Liver (tissue), 9 donors: ENCODE data around the gene PHF20. TPM values are rescaled to one million over a fixed set of nuclear protein-coding genes. Genes with fewer than 3 reads are reported as not detected.

Experiments used
- DNase-seq: peaks from one replicate; pipeline ENCODE4 v3.0.0-alpha.2; 2017; ENCODE audit warnings: low spot score
- H3K27ac ChIP-seq, 2 donors: one replicate each; pipeline ENCODE4 v1.7.0; 2013; ENCODE audit warnings: inconsistent platforms in 2 of 2, low read length in 2 of 2, control low read depth in 1 of 2, low read depth in 1 of 2, mild to moderate bottlenecking in 1 of 2
- H3K27me3 ChIP-seq, 4 donors: one replicate each; pipeline versions ENCODE4 v1.6.1 to v1.7.0; 2013; ENCODE audit warnings: low read length in 3 of 4, inconsistent platforms in 1 of 4, mild to moderate bottlenecking in 1 of 4, moderate library complexity in 1 of 4; ENCODE audit not compliant: control insufficient read depth in 4 of 4, insufficient read depth in 4 of 4
- H3K36me3 ChIP-seq, 4 donors: one replicate each; pipeline versions ENCODE4 v1.6.1 to v1.7.0; 2013; ENCODE audit warnings: low read length in 3 of 4, mild to moderate bottlenecking in 3 of 4, low read depth in 1 of 4, moderate library complexity in 1 of 4; ENCODE audit not compliant: control insufficient read depth in 4 of 4, insufficient read depth in 3 of 4
- H3K4me1 ChIP-seq, 4 donors: one replicate each; pipeline versions ENCODE4 v1.6.1 to v1.7.0; 2013; ENCODE audit warnings: low read length in 3 of 4, mild to moderate bottlenecking in 3 of 4, moderate library complexity in 1 of 4; ENCODE audit not compliant: control insufficient read depth in 4 of 4, insufficient read depth in 4 of 4
- H3K4me3 ChIP-seq, 3 donors: one replicate each; pipeline versions ENCODE4 v1.6.1 to v1.7.0; 2013; ENCODE audit warnings: low read length in 3 of 3, control low read depth in 1 of 3, low read depth in 1 of 3, mild to moderate bottlenecking in 1 of 3
- H3K9ac ChIP-seq, 2 donors: one replicate each; pipeline ENCODE4 v1.7.0; 2013; ENCODE audit warnings: low read length in 2 of 2, mild to moderate bottlenecking in 2 of 2, moderate library complexity in 2 of 2, control low read depth in 1 of 2, low read depth in 1 of 2
- H3K9me3 ChIP-seq, 4 donors: one replicate each; pipeline versions ENCODE4 v1.6.1 to v1.7.0; 2013; ENCODE audit warnings: low read length in 3 of 4; ENCODE audit not compliant: control insufficient read depth in 4 of 4
- CTCF ChIP-seq: fragments of 150-350 bp; IDR thresholded peaks from 2 replicates; pipeline ENCODE4 v1.5.1; 2017; ENCODE audit warnings: improper control_type of control experiment, low read depth, low read length; ENCODE audit not compliant: missing input control
- EGR1 ChIP-seq, 2 donors: IDR thresholded peaks; 2 replicates each; pipeline ENCODE4 v1.6.1; 2016 to 2018; ENCODE audit warnings: antibody characterized with exemption in 2 of 2, low read depth in 2 of 2
- FOXA1 ChIP-seq: IDR thresholded peaks from 2 replicates; pipeline ENCODE4 v1.6.1; 2016; ENCODE audit warnings: antibody characterized with exemption
- FOXA2 ChIP-seq: IDR thresholded peaks from 2 replicates; pipeline ENCODE4 v1.6.1; 2016; ENCODE audit warnings: antibody characterized with exemption
- GABPA ChIP-seq, 2 donors: IDR thresholded peaks in 1 of 2; conservative IDR thresholded peaks in 1 of 2; 2 replicates each; pipeline ENCODE4 v1.6.1; 2016; ENCODE audit warnings: antibody characterized with exemption in 2 of 2, mild to moderate bottlenecking in 1 of 2, moderate library complexity in 1 of 2
- HNF4A ChIP-seq, 2 donors: conservative IDR thresholded peaks; 2 replicates each; pipeline ENCODE4 v1.6.1; 2016; ENCODE audit warnings: antibody characterized with exemption in 2 of 2, mild to moderate bottlenecking in 2 of 2
- HNF4G ChIP-seq: IDR thresholded peaks from 2 replicates; pipeline ENCODE4 v1.6.1; 2016; ENCODE audit warnings: antibody characterized with exemption
- JUND ChIP-seq, 2 donors: IDR thresholded peaks; 2 replicates each; pipeline ENCODE4 v1.6.1; 2016; ENCODE audit warnings: antibody characterized with exemption in 2 of 2
- NR2F2 ChIP-seq: IDR thresholded peaks from 2 replicates; pipeline ENCODE4 v1.6.1; 2016; ENCODE audit warnings: antibody characterized with exemption
- RAD21 ChIP-seq, 2 donors: IDR thresholded peaks; 2 replicates each; pipeline ENCODE4 v1.6.1; 2016; ENCODE audit warnings: antibody characterized with exemption in 2 of 2, mild to moderate bottlenecking in 2 of 2
- REST ChIP-seq: IDR thresholded peaks from 2 replicates; pipeline ENCODE4 v1.6.1; 2016; ENCODE audit warnings: antibody characterized with exemption, mild to moderate bottlenecking
- RXRA ChIP-seq, 2 donors: IDR thresholded peaks; 2 replicates each; pipeline ENCODE4 v1.6.1; 2017 to 2018; ENCODE audit warnings: antibody characterized with exemption in 2 of 2, mild to moderate bottlenecking in 1 of 2
- SP1 ChIP-seq: IDR thresholded peaks from 2 replicates; pipeline ENCODE4 v1.6.1; 2018; ENCODE audit warnings: antibody characterized with exemption, mild to moderate bottlenecking
- TAF1 ChIP-seq: conservative IDR thresholded peaks from 2 replicates; pipeline ENCODE4 v1.6.1; 2016; ENCODE audit warnings: antibody characterized with exemption, mild to moderate bottlenecking
- YY1 ChIP-seq: IDR thresholded peaks from 2 replicates; pipeline ENCODE4 v1.6.1; 2016; ENCODE audit warnings: antibody characterized with exemption, mild to moderate bottlenecking
- ZBTB33 ChIP-seq: IDR thresholded peaks from 2 replicates; pipeline ENCODE4 v1.6.1; 2016; ENCODE audit warnings: antibody characterized with exemption
- WGBS: extraction: QIAGEN DNeasy Blood & Tissue Kit; methylation state at CpG from one replicate; pipeline ENCODE4 v1.1.7; 2013; 5-methylcytosine and 5-hydroxymethylcytosine counted together
- polyA plus RNA-seq, 2 donors: library from polyadenylated mRNA; stranded (reverse) in 1 of 2; unstranded in 1 of 2; fragments of 200-250 nt in 1 of 2; fragments of >200 nt in 1 of 2; fragmentation: Nextera tagmentation in 1 of 2; extraction: Ambion mirVana in 1 of 2; gene quantifications; one replicate each; pipeline versions ENCODE4 v1.2.1 to v1.2.3, GENCODE V29; 2013 to 2015
- total RNA-seq, 2 donors: library from RNA; depleted of rRNA; stranded (reverse); fragments of >200 nt; gene quantifications; one replicate each; pipeline ENCODE4 v1.2.3, GENCODE V29; 2014
- TF ChIP-seq, protein P1 (sequence below): IDR thresholded peaks from 2 replicates; pipeline ENCODE4 v1.6.1; 2016; ENCODE audit warnings: antibody characterized with exemption
- TF ChIP-seq, protein P2 (sequence below): IDR thresholded peaks from 2 replicates; pipeline ENCODE4 v1.6.1; 2016; ENCODE audit warnings: antibody characterized with exemption
- donor health status: healthy.
- donor health status: healthy.
- donor health status: healthy.
- donor health status: healthy.
- donor health status: healthy.

The PHF20 gene
- total and polyA plus RNA-seq, 4 donors, result 5.1 to 11.7 (median 10.3) TPM

- H3K36me3 ChIP-seq, result no peaks in the 10 kb centered on the region
- 60% methylated on average over 4 of the region's 4 CpGs for WGBS
- peaks cover 0 to 9% (median 0%) of the 10 kb centered on the region in 4 donors for H3K4me1 ChIP-seq
- H3K27ac ChIP-seq, result no peak overlapping the region
- no peaks in the 10 kb centered on the region for H3K27me3 ChIP-seq
- no peak for DNase-seq
- no peak overlapping the region for H3K4me3 ChIP-seq
- no peak overlapping the region for H3K9ac ChIP-seq
- TF ChIP-seq YY1 (no peak), FOXA1 (no peak), FOXA2 (no peak), TAF1 (no peak), JUND (IDR thresholded peaks at IDR 0.05) (no peak), REST (no peak), HNF4A (conservative IDR thresholded peaks at IDR 0.05) (no peak), SP1 (no peak), RXRA (IDR thresholded peaks at IDR 0.05) (no peak), RAD21 (IDR thresholded peaks at IDR 0.05) (no peak), NR2F2 (no peak), CTCF (no peak), ZBTB33 (no peak), GABPA (IDR thresholded peaks at IDR 0.05 in 1 of 2, conservative IDR thresholded peaks at IDR 0.05 in 1 of 2) (no peak), EGR1 (IDR thresholded peaks at IDR 0.05; ENCODE audit: low read depth in 2 of 2) (no peak), HNF4G (no peak)
- TF ChIP-seq, protein P1, sequence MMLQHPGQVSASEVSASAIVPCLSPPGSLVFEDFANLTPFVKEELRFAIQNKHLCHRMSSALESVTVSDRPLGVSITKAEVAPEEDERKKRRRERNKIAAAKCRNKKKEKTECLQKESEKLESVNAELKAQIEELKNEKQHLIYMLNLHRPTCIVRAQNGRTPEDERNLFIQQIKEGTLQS, result no peak
- TF ChIP-seq, protein P2, sequence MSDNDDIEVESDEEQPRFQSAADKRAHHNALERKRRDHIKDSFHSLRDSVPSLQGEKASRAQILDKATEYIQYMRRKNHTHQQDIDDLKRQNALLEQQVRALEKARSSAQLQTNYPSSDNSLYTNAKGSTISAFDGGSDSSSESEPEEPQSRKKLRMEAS, result no peak
- no peaks in the 10 kb centered on the region for H3K9me3 ChIP-seq
These were observed 5.0 kb upstream of the PHF20 start for GRCh38 chr20:35766843-35767242.
